B cell (primary cell): Measurements from ENCODE around the gene C7. TPM values are rescaled to one million over a fixed set of nuclear protein-coding genes. Genes with fewer than 3 reads are reported as not detected.

Source experiments
- ATAC-seq: fragments of 200-7000 bp; cut with Tn5 transposase; one replicate; pipeline ENCODE4 v1.10.0; 2021; ENCODE audit warnings: low read depth, mild to moderate bottlenecking, moderate number of reproducible peaks, moderate library complexity
- CTCF ChIA-PET: fragments of 350-600 bp; sonication (Branson Sonifier 250); formaldehyde crosslinking; loops from one replicate; lab custom pipeline; 2021; ENCODE audit warnings: antibody characterized with exemption, inconsistent platforms; lab: Charles Lee
- POLR2A ChIA-PET: fragments of 350-600 bp; sonication (Branson Sonifier 250); formaldehyde crosslinking; loops from one replicate; lab custom pipeline; 2021; ENCODE audit warnings: antibody characterized with exemption; lab: Charles Lee
- DNase-seq: peaks from one replicate; pipeline ENCODE4 v3.0.0; 2013
- H2AFZ ChIP-seq: 2 replicates; pipeline ENCODE4 v1.6.1; 2012; ENCODE audit warnings: mild to moderate bottlenecking, low read depth, low read length; ENCODE audit not compliant: insufficient read depth, poor library complexity, severe bottlenecking
- H3K27ac ChIP-seq, 2 donors: 1 replicate in 1 of 2; 2 replicates in 1 of 2; pipeline ENCODE4 v1.5.1; 2012 to 2013; ENCODE audit warnings: low read length in 2 of 2, mild to moderate bottlenecking in 2 of 2, moderate library complexity in 1 of 2
- H3K27me3 ChIP-seq, 4 experiments: fragments of 200-600 bp in 1 of 4; sonication (generic) in 1 of 4; replicated peaks in 1 of 4; 1 replicate in 2 of 4; 2 replicates in 2 of 4; pipeline versions ENCODE4 v1.6.1 to v1.7.0; 2013 to 2016; ENCODE audit warnings: low read length in 3 of 4, mild to moderate bottlenecking in 2 of 4, mixed read lengths in 1 of 4, moderate library complexity in 1 of 4; ENCODE audit not compliant: insufficient read depth in 4 of 4, control insufficient read depth in 3 of 4; ENCODE audit errors: control extremely low read depth in 1 of 4
- H3K36me3 ChIP-seq, 2 experiments: replicated peaks in 1 of 2; 1 replicate in 1 of 2; 2 replicates in 1 of 2; pipeline versions ENCODE4 v1.6.1 to v1.7.1; 2013; ENCODE audit warnings: low read length in 1 of 2; ENCODE audit not compliant: insufficient read depth in 2 of 2, control insufficient read depth in 1 of 2; ENCODE audit errors: control extremely low read depth in 1 of 2, extremely low read depth in 1 of 2
- H3K4me1 ChIP-seq, 2 donors: fragments of 200-600 bp in 1 of 2; sonication (generic) in 1 of 2; 1 replicate in 1 of 2; 2 replicates in 1 of 2; pipeline versions ENCODE4 v1.5.1 to v1.6.1; 2013 to 2017; ENCODE audit warnings: low read length in 2 of 2; ENCODE audit not compliant: control insufficient read depth in 2 of 2, insufficient read depth in 2 of 2
- H3K4me2 ChIP-seq: replicated peaks from 2 replicates; pipeline ENCODE3; 2012; ENCODE audit warnings: mild to moderate bottlenecking, low read depth, low read length; ENCODE audit not compliant: poor library complexity, severe bottlenecking
- H3K4me3 ChIP-seq, 5 experiments: fragments of 200-600 bp in 1 of 5; sonication (generic) in 1 of 5; 1 replicate in 3 of 5; 2 replicates in 2 of 5; pipeline versions ENCODE4 v1.5.1 to v1.7.0; 2011 to 2016; ENCODE audit warnings: low read length in 4 of 5, mild to moderate bottlenecking in 4 of 5, low read depth in 2 of 5, control low read depth in 1 of 5, moderate library complexity in 1 of 5; ENCODE audit not compliant: insufficient read depth in 1 of 5; ENCODE audit errors: control extremely low read depth in 1 of 5, extremely low read depth in 1 of 5
- H3K79me2 ChIP-seq: fragments of 200-600 bp; sonication (generic); one replicate; pipeline ENCODE4 v1.6.0; 2016; ENCODE audit warnings: low read length; ENCODE audit not compliant: control insufficient read depth, insufficient read depth
- H3K9ac ChIP-seq: fragments of 200-600 bp; sonication (generic); 2 replicates; pipeline ENCODE4 v1.6.1; 2017; ENCODE audit warnings: mild to moderate bottlenecking, low read length, moderate library complexity
- H3K9me3 ChIP-seq, 3 donors: one replicate each; pipeline versions ENCODE4 v1.6.1 to v1.7.1; 2013; ENCODE audit warnings: low read length in 2 of 3; ENCODE audit not compliant: control insufficient read depth in 2 of 3, insufficient read depth in 1 of 3; ENCODE audit errors: control extremely low read depth in 1 of 3
- H4K20me1 ChIP-seq: 2 replicates; pipeline ENCODE4 v1.6.0; 2012; ENCODE audit warnings: mild to moderate bottlenecking, low read length; ENCODE audit not compliant: insufficient read depth, control insufficient read depth, poor library complexity, severe bottlenecking
- H3K27ac Mint-ChIP-seq: one replicate; pipeline ENCODE4 v1.8.0; 2021; ENCODE audit warnings: mixed read lengths
- H3K27me3 Mint-ChIP-seq: one replicate; pipeline ENCODE4 v1.8.0; 2021; ENCODE audit warnings: mixed read lengths
- H3K4me1 Mint-ChIP-seq: one replicate; pipeline ENCODE4 v1.8.0; 2021; ENCODE audit warnings: mixed read lengths
- H3K4me3 Mint-ChIP-seq: one replicate; pipeline ENCODE4 v1.8.0; 2021; ENCODE audit warnings: mixed read lengths
- H3K9me3 Mint-ChIP-seq: one replicate; pipeline ENCODE4 v1.8.0; 2022; ENCODE audit warnings: mixed read lengths; ENCODE audit not compliant: insufficient read depth
- EZH2 ChIP-seq: IDR thresholded peaks from 2 replicates; pipeline ENCODE4 v1.6.1; 2012; ENCODE audit warnings: borderline replicate concordance, low read depth, mild to moderate bottlenecking, moderate library complexity, low read length; ENCODE audit not compliant: insufficient read depth, poor library complexity, severe bottlenecking
- WGBS: methylation state at CpG from one replicate; pipeline ENCODE4 v1.1.5; 2013; ENCODE audit warnings: missing lambda C conversion rate; ENCODE audit not compliant: insufficient coverage; 5-methylcytosine and 5-hydroxymethylcytosine counted together
- intact Hi-C: fragments of 100-400 bp; cut with micrococcal nuclease; formaldehyde crosslinking; loops from one replicate; pipeline ENCODE4 v1.10.0; 2022
- polyA plus RNA-seq: library from polyadenylated mRNA; depleted of rRNA; stranded (reverse); fragments of >200 nt; gene quantifications from 2 replicates; pipeline ENCODE4 v1.2.3, GENCODE V29; 2012
- total RNA-seq, 2 donors: library from RNA; stranded (reverse); fragments of 120-200 nt in 1 of 2; gene quantifications; 1 replicate in 1 of 2; 2 replicates in 1 of 2; pipeline versions ENCODE4 v1.2.3 to v1.2.4, GENCODE V29; 2013 to 2022
- TF ChIP-seq, protein P1 (sequence below): fragments of 200-600 bp; IDR thresholded peaks from one replicate; pipeline ENCODE4 v1.8.0; 2022; ENCODE audit warnings: antibody characterized with exemption, mild to moderate bottlenecking

Gene C7
- total and polyA plus RNA-seq, 2 donors (not counting 1 experiment from before 2014, with no cell fraction given), result not detected

DNA sequence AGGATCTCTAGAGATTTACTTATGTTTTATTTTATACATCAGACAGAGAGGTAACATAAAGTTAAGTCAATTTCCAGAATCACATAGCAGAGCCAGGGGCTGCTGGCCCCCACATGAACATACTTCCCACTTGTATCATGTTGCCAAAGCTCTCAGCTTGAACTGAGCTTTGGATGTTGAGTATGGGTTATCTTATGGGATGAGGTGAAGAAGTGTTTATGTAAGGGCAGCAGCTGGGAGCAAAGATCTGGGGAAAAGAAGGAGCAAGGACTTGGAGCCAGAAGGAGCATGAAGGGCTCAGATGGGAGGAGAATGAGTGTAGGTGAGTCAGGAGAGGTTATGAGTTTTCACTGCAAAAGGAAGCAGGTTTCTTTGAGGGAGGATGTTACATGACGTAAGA is 89.8 kb downstream of the C7 start:
- ATAC-seq, result no peak
- Histone ChIP-seq H3K79me2 (no peaks in the 10 kb centered on the region), H3K36me3 (no peaks in the 10 kb centered on the region), H3K4me3 (no peak overlapping the region), H3K27ac (no peak overlapping the region), H3K4me2 (no peak overlapping the region), H3K4me1 (no peaks in the 10 kb centered on the region), H3K27me3 (no peaks in the 10 kb centered on the region), H2AFZ (no peak overlapping the region), H3K9me3 (no peaks in the 10 kb centered on the region), H4K20me1 (no peaks in the 10 kb centered on the region), H3K9ac (no peak overlapping the region)
- DNase-seq, result no peak
- POLR2A ChIA-PET, result no interaction called here
- H3K27ac Mint-ChIP-seq, result no peak overlapping the region
- H3K27me3 Mint-ChIP-seq, result peaks cover 10% of the 10 kb centered on the region
- no peaks in the 10 kb centered on the region for H3K4me1 Mint-ChIP-seq
- H3K9me3 Mint-ChIP-seq, result no peaks in the 10 kb centered on the region
- H3K4me3 Mint-ChIP-seq, result no peak overlapping the region
- intact Hi-C loops, result no loop called here
- 100% methylated on average over 1 of the region's 1 CpG for WGBS
- no peak for TF ChIP-seq EZH2
- TF ChIP-seq, protein P1, sequence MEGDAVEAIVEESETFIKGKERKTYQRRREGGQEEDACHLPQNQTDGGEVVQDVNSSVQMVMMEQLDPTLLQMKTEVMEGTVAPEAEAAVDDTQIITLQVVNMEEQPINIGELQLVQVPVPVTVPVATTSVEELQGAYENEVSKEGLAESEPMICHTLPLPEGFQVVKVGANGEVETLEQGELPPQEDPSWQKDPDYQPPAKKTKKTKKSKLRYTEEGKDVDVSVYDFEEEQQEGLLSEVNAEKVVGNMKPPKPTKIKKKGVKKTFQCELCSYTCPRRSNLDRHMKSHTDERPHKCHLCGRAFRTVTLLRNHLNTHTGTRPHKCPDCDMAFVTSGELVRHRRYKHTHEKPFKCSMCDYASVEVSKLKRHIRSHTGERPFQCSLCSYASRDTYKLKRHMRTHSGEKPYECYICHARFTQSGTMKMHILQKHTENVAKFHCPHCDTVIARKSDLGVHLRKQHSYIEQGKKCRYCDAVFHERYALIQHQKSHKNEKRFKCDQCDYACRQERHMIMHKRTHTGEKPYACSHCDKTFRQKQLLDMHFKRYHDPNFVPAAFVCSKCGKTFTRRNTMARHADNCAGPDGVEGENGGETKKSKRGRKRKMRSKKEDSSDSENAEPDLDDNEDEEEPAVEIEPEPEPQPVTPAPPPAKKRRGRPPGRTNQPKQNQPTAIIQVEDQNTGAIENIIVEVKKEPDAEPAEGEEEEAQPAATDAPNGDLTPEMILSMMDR, result no peak
- CTCF ChIA-PET, result no interaction called here

DNA sequence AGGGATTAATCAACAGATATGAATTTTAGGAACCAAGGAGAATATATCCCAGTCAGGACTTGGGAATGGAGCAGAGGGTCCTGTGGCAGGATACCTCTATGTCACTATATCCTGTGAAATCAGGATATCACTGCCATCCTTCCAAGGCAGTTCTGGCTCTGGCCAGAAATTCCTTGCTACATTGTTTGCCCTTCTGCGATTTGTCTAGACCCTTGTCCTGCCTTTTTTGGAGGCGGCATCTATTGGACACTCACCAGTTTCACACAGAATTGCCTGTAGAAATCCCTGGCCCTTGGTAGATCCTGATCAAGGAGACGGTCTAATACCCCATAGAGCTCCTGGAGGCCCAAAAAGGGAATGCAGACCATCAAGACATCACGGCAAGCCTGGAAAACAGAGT is 90.7 kb downstream of the C7 start:
- no peak overlapping the region for H3K4me3 ChIP-seq
- DNase-seq, result no peak
- POLR2A ChIA-PET, result no interaction called here
- no peak for ATAC-seq
- no peak overlapping the region for H3K4me2 ChIP-seq
- intact Hi-C loops, result no loop called here
- no peaks in the 10 kb centered on the region for H3K9me3 ChIP-seq
- H2AFZ ChIP-seq, result no peak overlapping the region
- no peaks in the 10 kb centered on the region for H3K36me3 ChIP-seq
- H3K9ac ChIP-seq, result no peak overlapping the region
- Mint-ChIP-seq H3K27me3 (peaks cover 10% of the 10 kb centered on the region), H3K27ac (no peak overlapping the region), H3K4me3 (no peak overlapping the region), H3K4me1 (no peaks in the 10 kb centered on the region), H3K9me3 (no peaks in the 10 kb centered on the region)
- H4K20me1 ChIP-seq, result no peaks in the 10 kb centered on the region
- H3K27me3 ChIP-seq, result no peaks in the 10 kb centered on the region
- CTCF ChIA-PET, result no interaction called here
- WGBS, result 85% methylated on average over 4 of the region's 4 CpGs
- H3K27ac ChIP-seq, result no peak overlapping the region
- H3K79me2 ChIP-seq, result no peaks in the 10 kb centered on the region
- H3K4me1 ChIP-seq, result no peaks in the 10 kb centered on the region
- TF ChIP-seq EZH2, result no peak
- TF ChIP-seq, protein P1, result no peak
